ENCODE results near the gene UBE2M.

DNA sequence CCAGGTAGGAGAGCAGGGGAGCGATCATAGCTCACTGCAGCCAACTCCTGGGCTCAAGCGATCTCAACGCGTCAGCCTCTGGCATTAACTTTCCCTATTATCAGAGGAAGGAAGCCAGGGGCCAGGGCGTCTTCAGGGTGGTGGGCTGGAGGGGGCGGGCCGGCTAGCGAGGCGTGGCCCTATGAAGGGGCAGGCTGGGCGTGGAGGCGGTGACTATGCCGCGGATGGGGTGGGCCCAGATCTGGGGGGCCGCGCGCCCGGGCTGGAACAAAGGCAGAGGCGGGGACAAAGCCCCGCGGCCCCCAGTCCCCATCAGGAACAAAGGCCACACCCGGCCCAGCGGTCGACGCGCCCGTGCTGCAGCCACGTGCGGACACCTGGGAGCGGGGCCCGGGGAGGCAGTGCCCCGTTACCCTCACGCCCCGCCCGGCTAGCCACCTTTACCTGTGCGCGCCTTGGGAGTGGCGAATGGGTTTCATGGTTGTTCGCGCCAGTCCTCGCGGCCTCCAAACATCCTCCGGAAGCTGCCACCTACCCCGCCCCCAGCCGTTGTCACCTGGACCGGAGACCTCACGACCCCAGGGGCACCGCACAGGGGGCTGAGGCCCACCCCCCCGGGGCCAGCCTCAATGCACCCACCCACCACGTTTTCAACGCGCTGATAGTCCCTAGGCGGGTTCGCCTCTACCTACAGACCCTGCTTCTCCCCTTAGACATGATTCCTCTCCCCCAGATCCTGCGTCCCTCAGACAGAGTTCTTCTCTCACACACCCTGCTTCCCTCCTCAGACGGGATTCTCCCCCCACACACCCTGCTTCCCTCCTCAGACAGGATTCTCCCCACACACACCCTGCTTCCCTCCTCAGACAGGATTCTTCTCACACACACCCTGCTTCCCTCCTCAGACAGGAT, 19.9 kb downstream of the UBE2M start:
- TF ChIP-seq, protein P1, sequence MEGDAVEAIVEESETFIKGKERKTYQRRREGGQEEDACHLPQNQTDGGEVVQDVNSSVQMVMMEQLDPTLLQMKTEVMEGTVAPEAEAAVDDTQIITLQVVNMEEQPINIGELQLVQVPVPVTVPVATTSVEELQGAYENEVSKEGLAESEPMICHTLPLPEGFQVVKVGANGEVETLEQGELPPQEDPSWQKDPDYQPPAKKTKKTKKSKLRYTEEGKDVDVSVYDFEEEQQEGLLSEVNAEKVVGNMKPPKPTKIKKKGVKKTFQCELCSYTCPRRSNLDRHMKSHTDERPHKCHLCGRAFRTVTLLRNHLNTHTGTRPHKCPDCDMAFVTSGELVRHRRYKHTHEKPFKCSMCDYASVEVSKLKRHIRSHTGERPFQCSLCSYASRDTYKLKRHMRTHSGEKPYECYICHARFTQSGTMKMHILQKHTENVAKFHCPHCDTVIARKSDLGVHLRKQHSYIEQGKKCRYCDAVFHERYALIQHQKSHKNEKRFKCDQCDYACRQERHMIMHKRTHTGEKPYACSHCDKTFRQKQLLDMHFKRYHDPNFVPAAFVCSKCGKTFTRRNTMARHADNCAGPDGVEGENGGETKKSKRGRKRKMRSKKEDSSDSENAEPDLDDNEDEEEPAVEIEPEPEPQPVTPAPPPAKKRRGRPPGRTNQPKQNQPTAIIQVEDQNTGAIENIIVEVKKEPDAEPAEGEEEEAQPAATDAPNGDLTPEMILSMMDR (IDR thresholded peaks at IDR 0.05), result no peak
- no peak for TF ChIP-seq POLR2A (IDR thresholded peaks at IDR 0.05)
